ENCODE measurements around the gene IL36A.

Gene IL36A

GRCh38 chr2:112985090-112985489 lies 20.2 kb upstream of the IL36A start:
- Mint-ChIP-seq H3K27me3 (peaks cover 3% of the 10 kb centered on the region), H3K36me3 (peaks cover 10% of the 10 kb centered on the region), H3K4me1 (peaks cover 26% of the 10 kb centered on the region), H3K27ac (peak overlapping the region; percentile 57), H3K4me3 (no peak overlapping the region), H3K9me3 (peaks cover 12% of the 10 kb centered on the region)
- CTCF ChIA-PET, result interaction anchor here (0.9 to 1.6 kb wide), 7 partner anchors 17 to 151 kb away, joined by 3 to 12 read pairs (median 3); no protein-coding TSS in a partner anchor
- peak; percentile 63 for DNase-seq

DNA sequence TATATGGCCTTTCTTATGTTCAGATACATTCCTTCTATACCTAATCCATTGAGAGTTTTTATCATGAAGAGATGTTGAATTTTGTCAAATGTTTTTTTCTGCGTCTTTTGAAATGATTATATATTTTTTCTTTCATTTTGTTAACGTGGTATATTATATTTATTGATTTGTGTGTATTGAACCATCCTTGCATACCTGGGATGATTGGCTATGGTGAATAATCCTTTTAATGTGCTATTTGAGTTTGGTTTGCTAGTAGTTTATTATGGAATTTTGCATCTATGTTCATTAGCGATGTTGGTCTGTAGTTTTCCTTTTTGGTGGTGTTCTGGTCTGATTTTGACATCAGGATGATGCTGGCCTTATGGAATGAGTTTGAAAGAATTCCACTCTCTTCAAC lies 15.6 kb upstream of the IL36A start:
- Mint-ChIP-seq H3K27me3 (no peaks in the 10 kb centered on the region), H3K9me3 (peaks cover 32% of the 10 kb centered on the region), H3K4me3 (no peak overlapping the region), H3K36me3 (peaks cover 27% of the 10 kb centered on the region), H3K4me1 (peaks cover 24% of the 10 kb centered on the region), H3K27ac (no peak overlapping the region)
- CTCF ChIA-PET, result no interaction called here
- no peak for DNase-seq

DNA sequence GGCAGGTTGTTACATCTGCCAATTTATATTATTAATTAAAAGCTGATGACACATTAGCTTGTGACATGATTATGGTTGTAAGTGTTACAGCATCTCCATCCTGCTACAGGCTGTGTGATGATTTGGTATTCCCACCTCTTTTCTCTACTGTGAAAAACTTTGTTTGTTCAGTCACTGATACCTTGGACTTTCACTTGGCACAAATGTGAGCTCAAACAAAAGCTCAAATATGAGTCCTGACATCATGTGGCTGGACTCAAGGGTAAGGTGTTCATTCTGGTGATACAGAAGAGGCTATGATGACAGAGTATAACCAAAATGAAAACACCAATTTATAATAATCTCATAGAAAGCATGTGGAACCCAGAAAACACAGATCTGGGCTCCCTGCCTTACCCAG lies 11.4 kb upstream of the IL36A start:
- no peak for DNase-seq
- CTCF ChIA-PET, result no interaction called here
- Mint-ChIP-seq H3K9me3 (peaks cover 32% of the 10 kb centered on the region), H3K36me3 (peaks cover 24% of the 10 kb centered on the region), H3K4me1 (peaks cover 39% of the 10 kb centered on the region), H3K27ac (no peak overlapping the region), H3K27me3 (peaks cover 4% of the 10 kb centered on the region), H3K4me3 (no peak overlapping the region)

DNA sequence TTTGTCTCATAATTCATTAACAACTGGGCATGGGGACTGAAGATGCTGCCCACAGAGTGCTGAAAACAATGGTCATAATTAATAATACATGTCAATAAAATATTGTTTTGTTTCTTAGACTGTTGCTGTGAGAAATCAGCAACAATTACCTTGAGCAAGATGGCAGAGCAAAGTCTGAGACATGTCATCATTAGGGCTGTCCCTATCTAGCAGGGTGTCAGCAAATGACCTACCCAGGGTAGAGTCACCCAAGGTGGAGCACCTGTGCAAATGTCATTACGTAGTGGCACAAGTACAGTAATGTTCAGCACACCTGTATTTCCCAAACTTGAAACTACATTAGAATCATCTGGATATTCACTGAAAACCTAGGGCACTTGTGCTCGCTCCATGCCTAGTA lies 10.6 kb upstream of the IL36A start:
- H3K4me1 Mint-ChIP-seq, result peaks cover 39% of the 10 kb centered on the region
- H3K27me3 Mint-ChIP-seq, result peaks cover 7% of the 10 kb centered on the region
- peaks cover 34% of the 10 kb centered on the region for H3K9me3 Mint-ChIP-seq
- CTCF ChIA-PET, result no interaction called here
- peak overlapping the region; percentile 20 for H3K27ac Mint-ChIP-seq
- peaks cover 25% of the 10 kb centered on the region for H3K36me3 Mint-ChIP-seq
- no peak for DNase-seq
- H3K4me3 Mint-ChIP-seq, result no peak overlapping the region

GRCh38 chr2:112995346-112995920 lies 9.8 kb upstream of the IL36A start:
- CTCF ChIA-PET, result interaction anchor here (1.1 kb wide), 1 partner anchor 54 kb away, joined by 3 read pairs; no protein-coding TSS in a partner anchor
- Mint-ChIP-seq H3K4me1 (peaks cover 39% of the 10 kb centered on the region), H3K36me3 (peaks cover 27% of the 10 kb centered on the region), H3K27me3 (peaks cover 7% of the 10 kb centered on the region), H3K4me3 (peak overlapping the region; percentile 63), H3K9me3 (peaks cover 37% of the 10 kb centered on the region), H3K27ac (peak overlapping the region; percentile 95)
- DNase-seq, result peak; percentile 58

DNA sequence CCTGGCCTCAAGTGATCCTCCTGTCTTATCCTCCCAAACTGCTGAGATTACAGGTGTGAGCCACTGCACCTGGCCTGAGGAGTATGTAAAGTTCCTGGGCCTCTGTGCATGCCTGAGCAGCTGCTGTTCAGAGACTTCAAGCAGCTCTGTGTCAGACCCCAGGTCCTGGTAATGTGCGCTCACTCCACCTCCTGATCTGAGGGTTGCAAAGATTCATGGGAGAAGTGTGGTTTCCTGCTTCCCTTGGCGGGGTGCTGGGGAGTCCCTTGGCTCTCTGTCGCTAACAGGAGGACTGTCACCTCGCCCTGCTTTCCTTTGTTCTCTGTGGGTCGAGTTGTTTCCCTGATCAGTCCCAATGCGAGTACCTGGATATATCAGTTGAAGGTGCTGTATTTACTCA lies 8.6 kb upstream of the IL36A start:
- Mint-ChIP-seq H3K4me3 (no peak overlapping the region), H3K36me3 (peaks cover 35% of the 10 kb centered on the region), H3K27me3 (peaks cover 7% of the 10 kb centered on the region), H3K27ac (peak overlapping the region; percentile 95), H3K4me1 (peaks cover 39% of the 10 kb centered on the region), H3K9me3 (peaks cover 46% of the 10 kb centered on the region)
- DNase-seq, result peak; percentile 89
- CTCF ChIA-PET, result interaction anchor here (1.1 kb wide), 2 partner anchors 55 to 141 kb away, joined by 3 read pairs; no protein-coding TSS in a partner anchor

DNA sequence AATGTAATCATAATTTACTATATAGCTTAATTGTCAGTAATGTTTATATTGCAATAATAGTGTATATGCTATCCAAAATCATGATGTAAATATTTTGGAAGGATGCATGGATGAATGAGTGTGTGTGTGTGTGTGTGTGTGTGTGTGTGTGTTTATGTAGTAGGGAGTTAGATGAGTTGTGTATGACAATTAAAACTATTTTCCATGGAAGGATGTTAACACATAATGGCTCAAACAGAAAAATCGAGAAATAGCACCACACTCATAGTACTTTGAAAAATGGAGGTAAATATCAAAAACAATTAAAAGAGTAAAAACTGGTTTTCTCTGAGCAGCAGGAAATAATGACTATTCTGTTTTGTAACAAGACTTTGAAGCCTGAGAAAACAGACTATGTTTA lies 8.1 kb upstream of the IL36A start:
- H3K9me3 Mint-ChIP-seq, result peaks cover 44% of the 10 kb centered on the region
- no peak for DNase-seq
- H3K36me3 Mint-ChIP-seq, result peaks cover 31% of the 10 kb centered on the region
- H3K27me3 Mint-ChIP-seq, result peaks cover 7% of the 10 kb centered on the region
- CTCF ChIA-PET, result interaction anchor here (1.1 kb wide), 1 partner anchor 141 kb away, joined by 3 read pairs; no protein-coding TSS in a partner anchor
- H3K4me1 Mint-ChIP-seq, result peaks cover 39% of the 10 kb centered on the region
- peak overlapping the region; percentile 95 for H3K27ac Mint-ChIP-seq
- H3K4me3 Mint-ChIP-seq, result no peak overlapping the region

GRCh38 chr2:113000436-113000835 lies 4.8 kb upstream of the IL36A start:
- Mint-ChIP-seq H3K27me3 (peaks cover 7% of the 10 kb centered on the region), H3K4me1 (peaks cover 25% of the 10 kb centered on the region), H3K9me3 (peaks cover 33% of the 10 kb centered on the region), H3K27ac (no peak overlapping the region), H3K36me3 (peaks cover 21% of the 10 kb centered on the region), H3K4me3 (no peak overlapping the region)
- no peak for DNase-seq
- CTCF ChIA-PET, result no interaction called here

- Mint-ChIP-seq H3K9me3 (peaks cover 30% of the 10 kb centered on the region), H3K27me3 (peaks cover 7% of the 10 kb centered on the region), H3K36me3 (peaks cover 21% of the 10 kb centered on the region), H3K4me3 (no peak overlapping the region), H3K27ac (no peak overlapping the region), H3K4me1 (peaks cover 2% of the 10 kb centered on the region)
- no peak for DNase-seq
- CTCF ChIA-PET, result interaction anchor here (0.7 to 0.9 kb wide), 2 partner anchors 42 to 76 kb away, joined by 3 to 4 read pairs; no protein-coding TSS in a partner anchor
Measured at GRCh38 chr2:113002677-113003076, 2.6 kb upstream of the IL36A start.

DNA sequence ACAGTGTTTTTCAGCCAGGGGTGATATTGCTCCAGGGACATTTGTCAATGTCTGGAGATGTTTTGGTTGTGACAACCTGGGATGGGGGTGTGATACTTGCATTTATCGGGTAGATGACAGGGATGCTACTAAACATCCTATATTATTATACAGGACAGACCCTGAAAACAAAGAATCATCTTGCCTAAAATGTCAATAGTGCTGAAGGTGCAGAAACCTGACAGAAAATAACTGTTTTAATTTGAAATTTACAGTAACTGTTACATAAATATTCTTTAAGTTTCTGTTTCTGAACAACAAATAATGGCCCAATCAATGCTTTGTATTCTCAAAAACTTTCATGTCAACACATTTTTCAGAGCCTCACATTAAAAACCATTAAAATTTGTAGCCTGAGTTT lies 2.0 kb downstream of the IL36A start:
- no peak for DNase-seq
- Mint-ChIP-seq H3K27ac (no peak overlapping the region), H3K4me1 (peaks cover 3% of the 10 kb centered on the region), H3K36me3 (no peaks in the 10 kb centered on the region), H3K27me3 (peaks cover 5% of the 10 kb centered on the region), H3K9me3 (no peaks in the 10 kb centered on the region), H3K4me3 (no peak overlapping the region)
- CTCF ChIA-PET, result no interaction called here

DNA sequence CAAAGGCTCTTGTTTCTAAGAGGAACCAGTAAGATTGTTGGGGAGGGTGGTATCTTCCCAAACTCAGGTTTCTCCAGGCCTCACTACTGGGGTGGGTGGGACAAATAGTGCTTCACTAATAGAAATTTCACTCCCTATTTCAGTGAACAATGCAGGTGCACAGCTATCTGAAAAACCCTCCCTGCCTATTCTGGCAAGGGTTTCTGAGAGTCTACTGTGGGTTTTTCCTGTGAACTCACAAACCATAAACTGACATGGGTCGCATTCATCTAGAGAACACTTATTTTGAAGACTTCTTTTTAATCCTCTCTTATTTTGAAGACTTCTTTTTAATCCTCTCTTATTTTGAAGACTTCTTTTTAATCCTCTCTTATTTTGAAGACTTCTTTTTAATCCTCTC lies 4.4 kb downstream of the IL36A start:
- Mint-ChIP-seq H3K4me1 (peaks cover 3% of the 10 kb centered on the region), H3K9me3 (no peaks in the 10 kb centered on the region), H3K4me3 (no peak overlapping the region), H3K27me3 (peaks cover 5% of the 10 kb centered on the region), H3K27ac (no peak overlapping the region), H3K36me3 (no peaks in the 10 kb centered on the region)
- CTCF ChIA-PET, result interaction anchor here (1.0 kb wide), 1 partner anchor 68 kb away, joined by 3 read pairs; no protein-coding TSS in a partner anchor
- DNase-seq, result no peak

GRCh38 chr2:113010088-113010487 lies 4.8 kb downstream of the IL36A start:
- Mint-ChIP-seq H3K36me3 (no peaks in the 10 kb centered on the region), H3K4me1 (peaks cover 3% of the 10 kb centered on the region), H3K9me3 (no peaks in the 10 kb centered on the region), H3K27me3 (peaks cover 5% of the 10 kb centered on the region), H3K4me3 (no peak overlapping the region), H3K27ac (no peak overlapping the region)
- CTCF ChIA-PET, result interaction anchor here (1.0 kb wide), 1 partner anchor 69 kb away, joined by 3 read pairs; no protein-coding TSS in a partner anchor
- no peak for DNase-seq

DNA sequence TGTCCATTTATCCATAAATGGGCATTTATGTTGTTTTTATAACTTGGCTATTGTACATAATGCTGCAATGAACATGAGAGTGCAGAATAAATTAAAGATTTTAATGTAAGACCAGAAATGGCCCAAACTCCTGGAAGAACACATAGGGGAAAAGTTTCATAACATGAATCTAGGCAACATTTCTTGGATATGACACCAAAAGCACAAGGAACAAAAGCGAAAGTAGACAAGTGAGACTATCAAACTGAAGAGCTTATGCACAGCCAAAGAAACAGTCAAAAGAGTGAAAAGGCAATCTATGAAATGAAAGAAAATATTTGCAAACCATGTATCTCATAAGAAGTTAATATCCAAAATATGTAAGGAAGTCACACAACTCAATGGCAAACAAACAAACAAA lies 5.8 kb downstream of the IL36A start:
- peaks cover 5% of the 10 kb centered on the region for H3K27me3 Mint-ChIP-seq
- no peak overlapping the region for H3K4me3 Mint-ChIP-seq
- no peaks in the 10 kb centered on the region for H3K36me3 Mint-ChIP-seq
- no peak for DNase-seq
- H3K27ac Mint-ChIP-seq, result no peak overlapping the region
- CTCF ChIA-PET, result interaction anchor here (0.8 kb wide), 1 partner anchor 930 kb away, joined by 3 read pairs; no protein-coding TSS in a partner anchor
- no peaks in the 10 kb centered on the region for H3K9me3 Mint-ChIP-seq
- H3K4me1 Mint-ChIP-seq, result peaks cover 9% of the 10 kb centered on the region

DNA sequence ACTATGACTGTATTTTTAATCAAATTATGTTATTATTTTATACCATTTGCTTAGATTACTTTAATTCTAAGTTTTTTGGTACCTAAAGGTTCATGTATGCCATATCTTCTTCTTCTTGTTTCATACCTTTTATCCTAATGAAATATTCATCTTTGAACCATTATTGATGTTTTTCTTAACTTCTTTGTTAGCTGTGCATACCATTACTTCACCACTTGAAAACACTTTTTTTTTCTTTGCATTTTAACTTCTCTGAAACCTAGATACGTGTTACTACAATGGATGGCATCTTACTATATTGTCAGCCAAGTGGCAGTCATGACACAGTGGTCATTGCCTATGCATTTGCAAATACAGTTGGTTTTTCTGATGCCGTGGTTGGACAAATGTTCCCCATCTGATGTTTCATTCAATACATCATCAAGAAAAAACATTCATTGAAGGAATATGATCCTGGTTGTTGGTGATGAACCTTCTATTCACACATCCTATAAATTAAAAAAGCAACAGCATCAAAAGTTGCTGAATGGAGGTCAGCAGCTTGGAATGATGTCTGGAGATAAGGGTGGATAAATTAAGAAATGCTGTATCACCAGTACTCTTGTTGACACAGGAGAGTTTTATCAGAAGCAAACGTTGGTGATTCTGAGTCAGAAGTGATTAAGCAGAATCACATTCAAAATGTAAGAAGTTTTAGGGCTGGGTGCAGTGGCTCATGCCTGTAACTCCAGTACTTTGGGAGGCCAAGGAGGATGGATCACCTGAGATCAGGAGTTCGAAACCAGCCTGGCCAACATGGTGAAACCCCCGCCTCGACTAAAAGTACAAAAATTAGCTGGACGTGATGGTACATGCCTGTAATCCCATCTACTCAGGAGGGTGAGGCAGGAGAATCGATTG lies 7.4 kb downstream of the IL36A start:
- H3K4me3 Mint-ChIP-seq, result no peak overlapping the region
- H3K36me3 Mint-ChIP-seq, result no peaks in the 10 kb centered on the region
- DNase-seq, result no peak
- CTCF ChIA-PET, result no interaction called here
- peaks cover 10% of the 10 kb centered on the region for H3K27me3 Mint-ChIP-seq
- peaks cover 13% of the 10 kb centered on the region for H3K4me1 Mint-ChIP-seq
- no peak overlapping the region for H3K27ac Mint-ChIP-seq
- no peaks in the 10 kb centered on the region for H3K9me3 Mint-ChIP-seq

Measured in activated naive CD4-positive, alpha-beta T cell treated with anti-CD3 and anti-CD28 coated beads, Interleukin-2, amount 10 ng/mL, durations not matched to agents 7 days and 5 days (primary cell).